Duodenal mucosa (tissue), 2 donors: Measurements from ENCODE around the gene JMJD8.

ENCODE experiments used
- H3K27ac ChIP-seq: one replicate; pipeline ENCODE4 v1.7.0; 2013; ENCODE audit warnings: low read depth, low read length
- H3K27me3 ChIP-seq, 2 donors: one replicate each; pipeline ENCODE4 v1.7.0; 2013; ENCODE audit warnings: low read length in 2 of 2, control low read depth in 1 of 2; ENCODE audit not compliant: insufficient read depth in 2 of 2, control insufficient read depth in 1 of 2
- H3K36me3 ChIP-seq, 2 donors: one replicate each; pipeline ENCODE4 v1.7.0; 2013; ENCODE audit warnings: low read length in 2 of 2, control low read depth in 1 of 2; ENCODE audit not compliant: insufficient read depth in 2 of 2, control insufficient read depth in 1 of 2
- H3K4me1 ChIP-seq, 2 donors: one replicate each; pipeline ENCODE4 v1.7.0; 2013; ENCODE audit warnings: low read length in 2 of 2, control low read depth in 1 of 2; ENCODE audit not compliant: insufficient read depth in 2 of 2, control insufficient read depth in 1 of 2
- H3K4me3 ChIP-seq, 2 donors: one replicate each; pipeline ENCODE4 v1.7.0; 2013; ENCODE audit warnings: low read length in 2 of 2, low read depth in 1 of 2
- H3K9ac ChIP-seq, 2 donors: one replicate each; pipeline ENCODE4 v1.7.0; 2013; ENCODE audit warnings: low read length in 2 of 2, low read depth in 1 of 2
- H3K9me3 ChIP-seq, 2 donors: one replicate each; pipeline ENCODE4 v1.7.0; 2013; ENCODE audit warnings: low read length in 2 of 2, control low read depth in 1 of 2; ENCODE audit not compliant: control insufficient read depth in 1 of 2

The JMJD8 gene

GRCh38 chr16:674968-675883 lies 8.9 kb downstream of the JMJD8 start, which contains the start of gene RHBDL1:
Gene RHBDL1 (plus strand): TSS chr16:675671. CDS start chr16:675791, 120 bp downstream.
- H3K9ac ChIP-seq: peak within 1 kb of the TSS; percentile 43 to 51
- peak within 1 kb of the TSS; percentile 40 to 57 for H3K4me3 ChIP-seq
- H3K36me3 ChIP-seq: peaks cover 17 to 39% of the 10 kb centered on the region in 2 donors
- no peak within 1 kb of the TSS for H3K27ac ChIP-seq
- H3K9me3 ChIP-seq: no peaks in the 10 kb centered on the region
- no peaks in the 10 kb centered on the region for H3K27me3 ChIP-seq
- peaks cover 15 to 22% of the 10 kb centered on the region in 2 donors for H3K4me1 ChIP-seq

DNA sequence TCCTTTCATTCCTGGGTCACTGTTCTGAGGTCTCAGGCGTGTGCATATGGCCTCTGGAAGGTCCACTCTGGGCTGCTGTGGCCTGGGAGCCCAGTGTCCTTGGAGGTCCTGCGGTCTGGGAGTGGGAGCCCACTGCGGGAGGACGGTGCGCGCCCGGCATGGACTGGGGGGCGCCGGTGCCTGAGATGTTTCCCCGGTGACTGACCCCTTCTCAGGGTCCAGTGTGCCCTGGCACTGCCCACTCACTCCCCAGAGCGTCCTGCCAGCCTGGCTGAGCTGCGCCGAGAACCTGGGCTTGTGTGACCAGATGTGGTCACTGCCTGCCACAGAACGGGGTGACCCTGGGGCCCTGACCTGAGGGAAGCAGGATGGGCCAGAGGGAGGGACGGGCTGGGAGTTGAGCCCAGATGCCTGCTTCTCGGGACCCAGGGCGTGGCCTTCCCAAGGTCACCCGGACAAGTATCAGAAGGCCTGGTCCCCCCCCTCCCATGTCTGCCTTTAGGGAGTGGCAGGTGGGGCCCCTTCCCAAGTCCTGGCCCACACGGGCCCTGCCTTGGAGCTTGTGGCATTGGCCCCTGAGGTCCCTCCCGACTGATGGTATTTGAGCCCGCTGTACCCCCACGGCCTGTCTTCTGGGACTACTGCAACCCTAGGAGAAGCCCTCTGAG lies 9.8 kb downstream of the JMJD8 start:
- peaks cover 17 to 22% of the 10 kb centered on the region in 2 donors for H3K4me1 ChIP-seq
- no peak overlapping the region for H3K9ac ChIP-seq
- H3K9me3 ChIP-seq: no peaks in the 10 kb centered on the region
- H3K4me3 ChIP-seq: no peak overlapping the region
- H3K36me3 ChIP-seq: peaks cover 22 to 48% of the 10 kb centered on the region in 2 donors
- H3K27me3 ChIP-seq: no peaks in the 10 kb centered on the region
- no peak overlapping the region for H3K27ac ChIP-seq

DNA sequence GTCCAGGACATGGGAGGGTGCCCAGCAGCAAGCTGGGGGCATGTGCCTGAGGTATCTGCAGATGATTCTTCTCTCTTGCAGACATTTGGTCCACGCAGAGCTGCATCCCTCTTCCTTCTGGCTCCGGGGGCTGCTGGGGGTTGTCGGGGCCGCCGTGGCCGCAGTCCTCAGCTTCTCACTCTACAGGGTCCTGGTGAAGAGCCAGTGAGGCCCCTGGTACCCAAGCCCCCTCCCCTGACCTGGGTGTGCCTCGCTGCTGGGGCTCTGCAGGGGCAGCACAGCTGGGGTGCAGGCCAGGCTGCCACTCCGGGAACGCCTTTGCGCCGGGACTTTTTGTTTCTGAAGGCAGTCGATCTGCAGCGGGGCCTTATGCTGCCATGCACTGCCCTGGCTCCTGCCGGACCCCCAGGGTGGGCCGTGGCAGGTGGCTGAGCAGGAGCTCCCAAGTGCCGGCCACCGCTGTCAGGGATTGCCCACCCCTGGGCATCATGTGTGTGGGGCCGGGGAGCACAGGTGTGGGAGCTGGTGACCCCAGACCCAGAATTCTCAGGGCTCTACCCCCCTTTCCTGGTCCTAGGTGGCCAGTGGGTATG lies 10.6 kb downstream of the JMJD8 start:
- H3K27me3 ChIP-seq: no peaks in the 10 kb centered on the region
- H3K9ac ChIP-seq: no peak overlapping the region
- no peak overlapping the region for H3K4me3 ChIP-seq
- no peak overlapping the region for H3K27ac ChIP-seq
- H3K4me1 ChIP-seq: peaks cover 24 to 31% of the 10 kb centered on the region in 2 donors
- peaks cover 22 to 49% of the 10 kb centered on the region in 2 donors for H3K36me3 ChIP-seq
- no peaks in the 10 kb centered on the region for H3K9me3 ChIP-seq

DNA sequence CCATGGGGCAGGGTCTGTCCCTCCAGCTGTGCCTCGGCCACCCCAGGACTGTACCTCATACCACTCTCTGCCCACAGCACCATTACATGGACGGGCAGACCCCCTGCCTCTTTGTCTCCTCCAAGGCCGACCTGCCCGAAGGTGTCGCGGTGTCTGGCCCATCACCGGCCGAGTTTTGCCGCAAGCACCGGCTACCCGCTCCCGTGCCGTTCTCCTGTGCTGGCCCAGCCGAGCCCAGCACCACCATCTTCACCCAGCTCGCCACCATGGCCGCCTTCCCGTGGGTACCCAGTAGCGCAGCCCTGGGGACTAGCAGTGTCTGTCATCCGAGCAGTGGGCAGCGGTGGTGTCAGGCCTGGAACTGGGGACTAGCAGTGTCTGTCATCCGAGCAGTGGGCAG lies 11.3 kb downstream of the JMJD8 start:
- Histone ChIP-seq H3K36me3 (peaks cover 22 to 49% of the 10 kb centered on the region in 2 donors), H3K9me3 (no peaks in the 10 kb centered on the region), H3K27ac (no peak overlapping the region), H3K27me3 (no peaks in the 10 kb centered on the region), H3K9ac (no peak overlapping the region), H3K4me1 (peaks cover 24 to 31% of the 10 kb centered on the region in 2 donors), H3K4me3 (no peak overlapping the region)

DNA sequence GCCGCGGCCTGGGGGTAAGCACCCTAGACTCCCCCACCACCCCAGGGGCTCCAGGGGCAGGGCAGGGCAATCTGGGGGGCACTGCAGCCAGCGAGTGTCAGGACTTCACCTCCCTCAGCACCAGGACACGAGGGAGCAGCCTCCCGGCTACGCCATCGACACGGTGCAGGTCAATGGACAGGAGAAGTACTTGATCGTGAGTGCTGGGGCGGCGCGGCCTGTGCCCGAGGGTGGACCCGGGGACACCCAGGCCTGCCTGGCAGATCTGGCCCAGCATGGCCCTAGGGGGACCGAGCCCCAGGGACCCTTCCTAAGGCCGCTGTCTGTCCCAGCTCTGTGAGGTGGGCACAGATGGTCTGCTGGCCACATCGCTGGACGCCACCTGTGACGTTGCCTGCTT lies 11.8 kb downstream of the JMJD8 start:
- no peak overlapping the region for H3K27ac ChIP-seq
- peaks cover 22 to 49% of the 10 kb centered on the region in 2 donors for H3K36me3 ChIP-seq
- H3K4me3 ChIP-seq: no peak overlapping the region
- H3K4me1 ChIP-seq: peaks cover 28 to 35% of the 10 kb centered on the region in 2 donors
- H3K9ac ChIP-seq: no peak overlapping the region
- no peaks in the 10 kb centered on the region for H3K27me3 ChIP-seq
- H3K9me3 ChIP-seq: no peaks in the 10 kb centered on the region

DNA sequence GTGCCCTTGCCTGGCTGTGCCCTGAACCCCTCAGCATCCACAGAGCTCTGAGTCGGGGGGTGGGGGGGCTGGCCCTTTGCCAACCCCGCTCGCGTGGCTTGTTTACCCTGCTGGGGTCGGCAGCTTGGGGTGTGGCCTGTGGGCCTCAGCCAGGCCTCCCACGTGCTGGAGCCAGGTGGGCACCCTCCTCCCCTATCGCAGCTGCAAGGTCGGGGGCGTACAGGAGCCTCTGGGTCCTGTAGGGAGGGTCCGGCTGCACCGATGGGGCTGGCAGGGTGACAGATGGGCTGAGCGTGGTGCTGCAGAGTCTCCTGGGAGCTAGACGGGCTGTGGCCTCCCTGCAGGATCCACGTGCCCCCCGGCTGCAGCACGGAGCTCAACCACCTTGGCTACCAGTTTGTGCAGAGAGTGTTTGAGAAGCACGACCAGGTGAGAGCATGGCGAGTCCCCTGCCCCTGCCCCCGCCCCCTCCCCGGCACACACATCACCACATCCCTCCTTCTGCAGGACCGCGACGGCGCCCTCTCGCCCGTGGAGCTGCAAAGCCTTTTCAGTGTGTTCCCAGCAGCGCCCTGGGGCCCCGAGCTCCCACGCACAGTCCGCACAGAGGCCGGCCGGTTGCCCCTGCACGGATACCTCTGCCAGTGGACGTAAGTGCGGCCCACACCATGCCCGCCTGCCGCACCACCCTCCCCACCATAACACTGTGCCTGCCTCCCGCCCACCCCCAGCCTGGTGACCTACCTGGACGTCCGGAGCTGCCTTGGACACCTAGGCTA lies 12.6 kb downstream of the JMJD8 start:
- no peaks in the 10 kb centered on the region for H3K9me3 ChIP-seq
- H3K4me1 ChIP-seq: peaks cover 26 to 29% of the 10 kb centered on the region in 2 donors
- no peak overlapping the region for H3K4me3 ChIP-seq
- H3K36me3 ChIP-seq: peaks cover 22 to 49% of the 10 kb centered on the region in 2 donors
- no peak overlapping the region for H3K27ac ChIP-seq
- no peak overlapping the region for H3K9ac ChIP-seq
- no peaks in the 10 kb centered on the region for H3K27me3 ChIP-seq

DNA sequence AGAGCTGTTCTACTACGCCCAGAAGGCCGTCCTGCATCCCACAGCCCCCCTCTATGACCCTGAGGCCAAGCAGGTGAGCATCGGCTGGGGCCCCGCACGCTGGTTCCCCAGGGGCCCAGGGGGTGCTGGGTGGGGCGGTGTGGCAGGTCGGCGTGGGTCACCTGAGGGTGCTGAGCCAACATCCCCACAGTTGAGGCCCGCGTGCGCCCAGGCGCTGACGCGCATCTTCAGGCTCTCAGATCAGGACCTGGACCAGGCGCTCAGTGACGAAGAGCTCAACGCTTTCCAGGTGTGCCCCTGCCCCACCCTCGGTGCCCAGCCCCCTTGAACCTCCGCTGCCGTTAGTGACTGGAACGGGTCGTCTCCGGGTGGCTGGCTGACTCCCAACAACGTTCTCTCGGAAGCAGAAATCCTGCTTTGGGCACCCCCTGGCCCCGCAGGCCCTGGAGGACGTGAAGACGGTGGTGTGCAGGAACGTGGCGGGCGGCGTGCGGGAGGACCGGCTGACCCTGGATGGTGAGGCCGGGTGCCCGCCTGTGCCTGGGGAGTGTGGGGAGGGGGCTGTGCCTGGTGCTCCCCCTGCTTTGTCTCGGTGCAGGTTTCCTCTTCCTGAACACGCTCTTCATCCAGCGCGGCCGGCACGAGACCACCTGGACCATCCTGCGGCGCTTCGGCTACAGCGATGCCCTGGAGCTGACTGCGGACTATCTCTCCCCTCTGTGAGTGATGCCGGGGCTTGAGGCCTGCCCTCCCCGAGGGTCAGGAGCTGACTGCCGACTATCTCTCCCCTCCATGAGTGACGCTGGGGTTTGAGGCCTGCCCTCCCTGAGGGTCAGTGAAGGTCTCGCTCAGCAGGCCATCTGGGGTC lies 13.4 kb downstream of the JMJD8 start:
- H3K4me1 ChIP-seq: peaks cover 19 to 23% of the 10 kb centered on the region in 2 donors
- no peak overlapping the region for H3K9ac ChIP-seq
- H3K4me3 ChIP-seq: no peak overlapping the region
- no peaks in the 10 kb centered on the region for H3K9me3 ChIP-seq
- no peaks in the 10 kb centered on the region for H3K27me3 ChIP-seq
- H3K36me3 ChIP-seq: peaks cover 22 to 49% of the 10 kb centered on the region in 2 donors
- no peak overlapping the region for H3K27ac ChIP-seq

- Histone ChIP-seq H3K9me3 (no peaks in the 10 kb centered on the region), H3K36me3 (peaks cover 22 to 49% of the 10 kb centered on the region in 2 donors), H3K9ac (no peak overlapping the region)
Observed at GRCh38 chr16:669666-670065, 14.5 kb downstream of the JMJD8 start.

More at GRCh38 chr16:669666-670065, 14.5 kb downstream of the JMJD8 start:
- H3K27me3 ChIP-seq: no peaks in the 10 kb centered on the region
- peaks cover 14 to 16% of the 10 kb centered on the region in 2 donors for H3K4me1 ChIP-seq
- H3K27ac ChIP-seq: no peak overlapping the region
- no peak overlapping the region for H3K4me3 ChIP-seq
